Cortex of kidney (tissue), 1 donor: ENCODE measurements around the gene MACROD2.

ENCODE experiments used
- DNase-seq: peaks from one replicate; lab custom pipeline; 2025; lab: John Stamatoyannopoulos, UW

The MACROD2 gene

GRCh38 chr20:15445056-15445840 is 1449.9 kb downstream of the MACROD2 start:
- DNase-seq: no peak

- no peak for DNase-seq
Observed at GRCh38 chr20:15446373-15446772, 1451.1 kb downstream of the MACROD2 start.

GRCh38 chr20:15447549-15447948 is 1452.2 kb downstream of the MACROD2 start:
- DNase-seq: no peak

GRCh38 chr20:15449061-15449460 is 1453.7 kb downstream of the MACROD2 start:
- no peak for DNase-seq

GRCh38 chr20:15451241-15451640 is 1455.9 kb downstream of the MACROD2 start:
- no peak for DNase-seq

GRCh38 chr20:15455279-15455678 is 1460.0 kb downstream of the MACROD2 start:
- no peak for DNase-seq

- no peak for DNase-seq
Observed at GRCh38 chr20:15461938-15462337, 1466.6 kb downstream of the MACROD2 start.

- DNase-seq: no peak
Observed at GRCh38 chr20:15475483-15475882, 1480.2 kb downstream of the MACROD2 start.

- no peak for DNase-seq
Observed at GRCh38 chr20:15476186-15476585, 1480.9 kb downstream of the MACROD2 start.

- no peak for DNase-seq
Observed at GRCh38 chr20:15476781-15477180, 1481.5 kb downstream of the MACROD2 start.

- DNase-seq: no peak
Observed at GRCh38 chr20:15482525-15482924, 1487.2 kb downstream of the MACROD2 start.

- no peak for DNase-seq
Observed at GRCh38 chr20:15485519-15485918, 1490.2 kb downstream of the MACROD2 start.

GRCh38 chr20:15487030-15487429 is 1491.7 kb downstream of the MACROD2 start:
- DNase-seq: no peak

- DNase-seq: no peak
Observed at GRCh38 chr20:15487682-15488081, 1492.4 kb downstream of the MACROD2 start.

GRCh38 chr20:15491575-15491974 is 1496.3 kb downstream of the MACROD2 start:
- DNase-seq: no peak

GRCh38 chr20:15494851-15495250 is 1499.5 kb downstream of the MACROD2 start:
- no peak for DNase-seq

GRCh38 chr20:15496501-15497039 is 1501.3 kb downstream of the MACROD2 start:
- no peak for DNase-seq

- no peak for DNase-seq
Observed at GRCh38 chr20:15498926-15499325, 1503.6 kb downstream of the MACROD2 start.

- DNase-seq: no peak
Observed at GRCh38 chr20:15506311-15506710, 1511.0 kb downstream of the MACROD2 start.

GRCh38 chr20:15507151-15507550 is 1511.8 kb downstream of the MACROD2 start:
- no peak for DNase-seq

- no peak for DNase-seq
Observed at GRCh38 chr20:15511551-15511950, 1516.2 kb downstream of the MACROD2 start.

- DNase-seq: no peak
Observed at GRCh38 chr20:15512916-15513315, 1517.6 kb downstream of the MACROD2 start.

- no peak for DNase-seq
Observed at GRCh38 chr20:15515691-15516090, 1520.4 kb downstream of the MACROD2 start.
